HUDEP-2 (cell line): Measurements from ENCODE around the gene SLC27A5.
"Not testable (repeated sequence)": the region's sequence is repeated elsewhere in the genome, so short reads cannot be mapped to it uniquely, and the experiment has no call there.

Source experiments
- DNase-seq, 76 experiments: peaks; one replicate each; lab custom pipeline; 2025; ENCODE audit not compliant: unreplicated experiment in 76 of 76; lab: John Stamatoyannopoulos, UW

The SLC27A5 gene

GRCh38 chr19:58550362-58551122 is 38.8 kb upstream of the SLC27A5 start:
- DNase-seq, result no peak

DNA sequence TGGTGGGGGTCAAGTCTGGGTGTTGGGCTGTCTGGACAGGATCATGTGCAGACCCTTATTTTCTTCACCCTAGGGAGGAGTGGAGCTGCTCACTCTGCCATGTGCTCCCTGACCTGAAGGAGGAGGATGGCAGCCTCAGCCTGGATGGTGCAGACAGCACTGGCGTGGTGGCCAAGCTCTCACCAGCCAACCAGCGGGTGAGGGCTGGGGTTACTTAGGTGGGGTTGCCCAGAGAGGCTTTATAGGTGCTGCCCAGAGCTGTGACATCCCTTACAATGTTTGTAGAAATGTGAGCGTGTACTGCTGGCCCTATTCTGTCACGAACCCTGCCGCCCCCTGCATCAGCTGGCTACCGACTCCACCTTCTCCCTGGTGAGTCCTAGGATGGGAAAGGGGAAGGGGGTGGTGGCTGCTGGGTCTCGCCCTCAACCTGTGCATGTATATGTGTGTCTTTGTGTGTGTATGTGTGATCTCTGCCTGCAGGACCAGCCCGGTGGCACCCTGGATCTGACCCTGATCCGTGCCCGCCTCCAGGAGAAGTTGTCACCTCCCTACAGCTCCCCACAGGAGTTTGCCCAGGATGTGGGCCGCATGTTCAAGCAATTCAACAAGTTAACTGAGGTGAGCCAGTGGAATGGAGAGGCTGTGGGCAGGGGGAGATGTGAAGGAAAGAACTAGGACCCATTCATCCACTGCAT is 38.0 kb upstream of the SLC27A5 start:
- no peak for DNase-seq

GRCh38 chr19:58548859-58549663 is 37.3 kb upstream of the SLC27A5 start:
- no peak for DNase-seq

GRCh38 chr19:58547323-58548312 is 35.8 kb upstream of the SLC27A5 start:
- no peak for DNase-seq

- DNase-seq, result no peak
These were observed 34.3 kb upstream of the SLC27A5 start for GRCh38 chr19:58546019-58546530.

GRCh38 chr19:58545286-58546018 is 33.7 kb upstream of the SLC27A5 start:
- no peak for DNase-seq

DNA sequence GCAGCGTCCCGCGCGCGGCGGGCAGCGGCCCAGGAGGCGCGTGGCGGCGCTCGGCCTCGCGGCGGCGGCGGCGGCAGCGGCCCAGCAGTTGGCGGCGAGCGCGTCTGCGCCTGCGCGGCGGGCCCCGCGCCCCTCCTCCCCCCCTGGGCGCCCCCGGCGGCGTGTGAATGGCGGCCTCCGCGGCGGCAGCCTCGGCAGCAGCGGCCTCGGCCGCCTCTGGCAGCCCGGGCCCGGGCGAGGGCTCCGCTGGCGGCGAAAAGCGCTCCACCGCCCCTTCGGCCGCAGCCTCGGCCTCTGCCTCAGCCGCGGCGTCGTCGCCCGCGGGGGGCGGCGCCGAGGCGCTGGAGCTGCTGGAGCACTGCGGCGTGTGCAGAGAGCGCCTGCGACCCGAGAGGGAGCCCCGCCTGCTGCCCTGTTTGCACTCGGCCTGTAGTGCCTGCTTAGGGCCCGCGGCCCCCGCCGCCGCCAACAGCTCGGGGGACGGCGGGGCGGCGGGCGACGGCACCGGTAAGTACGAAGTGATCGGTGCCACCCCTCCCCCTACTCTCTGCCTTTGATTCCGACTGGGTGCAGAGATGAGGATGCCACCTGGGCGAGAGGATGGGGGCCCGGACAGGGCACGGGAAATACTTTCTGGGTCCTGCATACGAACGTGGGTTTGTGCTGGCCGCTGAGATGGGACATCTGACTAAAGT is 32.9 kb upstream of the SLC27A5 start:
- no peak for DNase-seq

DNA sequence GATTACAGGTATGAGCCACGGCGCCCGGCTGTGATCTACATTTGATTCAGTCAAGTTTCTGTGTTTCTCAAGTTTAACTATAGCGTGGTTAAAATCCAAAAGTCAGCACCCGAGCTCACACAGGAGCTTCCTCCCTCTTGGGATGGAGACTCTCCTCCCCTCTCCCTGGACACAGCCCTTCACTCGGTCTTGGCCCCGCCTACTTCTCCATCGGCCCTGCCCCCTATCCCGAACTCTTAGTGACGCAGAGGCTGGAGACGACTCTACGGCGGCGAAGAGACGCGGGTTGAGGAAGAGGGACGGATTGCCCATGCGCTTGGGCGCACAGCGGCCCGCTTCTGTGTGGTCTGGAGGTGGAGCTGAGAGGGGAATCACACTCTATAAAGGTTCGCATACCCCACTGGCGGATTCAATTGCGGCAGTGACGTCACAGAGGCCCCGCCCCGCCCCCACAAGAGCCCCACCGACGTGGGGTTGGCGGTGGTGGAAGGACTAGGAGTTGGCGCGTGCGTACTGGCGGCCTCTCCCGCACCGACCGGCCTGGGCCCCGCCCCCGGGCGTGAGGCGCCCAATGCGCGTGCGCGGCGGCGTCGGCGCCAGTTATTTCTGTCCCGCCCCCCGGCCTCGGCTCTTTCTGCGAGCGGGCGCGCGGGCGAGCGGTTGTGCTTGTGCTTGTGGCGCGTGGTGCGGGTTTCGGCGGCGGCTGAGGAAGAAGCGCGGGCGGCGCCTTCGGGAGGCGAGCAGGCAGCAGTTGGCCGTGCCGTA is 32.2 kb upstream of the SLC27A5 start, which contains the start of gene TRIM28:
TRIM28 (plus strand) TSS at position 239 of the 765 bp plus-strand sequence. CDS start 694 bp downstream, outside the sequence.
- no peak for DNase-seq

- not testable (repeated sequence) for DNase-seq
These were observed 31.0 kb upstream of the SLC27A5 start for GRCh38 chr19:58542641-58543372.

DNA sequence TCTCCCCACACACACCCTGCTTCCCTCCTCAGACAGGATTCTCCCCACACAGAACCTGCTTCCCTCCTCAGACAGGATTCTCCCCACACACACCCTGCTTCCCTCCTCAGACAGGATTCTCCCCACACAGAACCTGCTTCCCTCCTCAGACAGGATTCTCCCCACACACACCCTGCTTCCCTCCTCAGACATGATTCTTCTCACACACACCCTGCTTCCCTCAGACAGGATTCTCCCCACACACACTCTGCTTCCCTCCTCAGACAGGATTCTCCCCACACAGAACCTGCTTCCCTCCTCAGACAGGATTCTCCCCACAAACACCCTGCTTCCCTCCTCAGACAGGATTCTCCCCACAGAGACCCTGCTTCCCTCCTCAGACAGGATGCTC is 27.4 kb upstream of the SLC27A5 start:
- DNase-seq, result not testable (repeated sequence)

GRCh38 chr19:58538257-58539168 is 26.7 kb upstream of the SLC27A5 start:
- DNase-seq, result peak in 3 of 76 experiments; percentile 8 to 24 (median 8)

DNA sequence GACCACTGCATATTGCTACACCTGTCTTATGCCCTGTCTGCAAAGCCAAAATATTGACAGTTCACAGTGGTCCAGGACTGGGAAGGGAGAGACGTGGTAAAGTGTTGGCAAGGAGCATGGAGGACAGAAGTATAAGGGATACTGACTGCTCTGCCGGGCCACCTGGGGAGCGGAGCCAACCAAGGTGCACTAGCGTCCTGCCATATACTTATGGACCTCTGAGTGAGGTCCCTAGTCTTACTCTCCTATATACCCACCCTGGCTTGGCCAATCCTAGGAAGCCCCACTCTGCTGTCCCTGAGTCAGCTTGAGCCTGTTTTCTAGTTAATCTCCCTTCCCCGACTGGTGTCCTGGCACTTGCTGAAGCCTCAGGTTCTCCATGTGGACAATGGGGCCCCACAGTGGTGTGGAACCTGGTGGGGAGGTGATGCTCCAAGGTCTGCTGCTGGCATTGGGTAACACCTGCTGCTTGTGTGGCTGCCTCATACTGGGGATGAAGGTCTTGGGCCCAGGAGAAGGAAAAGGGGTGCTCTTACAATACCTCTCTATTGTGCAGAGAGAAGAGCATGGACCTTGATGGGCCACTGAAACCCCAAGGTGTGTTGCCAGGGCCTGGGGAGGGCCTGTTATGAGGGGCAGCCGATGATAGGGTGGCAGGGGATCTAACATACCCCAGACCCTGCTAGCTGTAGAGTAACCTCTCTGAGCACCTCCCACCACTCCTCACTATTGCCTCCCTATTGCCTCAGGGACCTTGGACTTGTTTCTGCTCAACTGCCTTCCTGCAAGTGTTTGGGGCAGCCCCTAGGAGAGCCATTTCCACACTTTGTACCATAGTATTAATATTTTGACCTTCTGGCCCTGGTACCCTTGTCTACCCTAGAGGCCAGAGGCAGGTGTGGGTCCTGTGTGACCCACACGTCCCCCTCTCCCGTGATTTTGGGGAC is 25.3 kb upstream of the SLC27A5 start:
- no peak for DNase-seq

DNA sequence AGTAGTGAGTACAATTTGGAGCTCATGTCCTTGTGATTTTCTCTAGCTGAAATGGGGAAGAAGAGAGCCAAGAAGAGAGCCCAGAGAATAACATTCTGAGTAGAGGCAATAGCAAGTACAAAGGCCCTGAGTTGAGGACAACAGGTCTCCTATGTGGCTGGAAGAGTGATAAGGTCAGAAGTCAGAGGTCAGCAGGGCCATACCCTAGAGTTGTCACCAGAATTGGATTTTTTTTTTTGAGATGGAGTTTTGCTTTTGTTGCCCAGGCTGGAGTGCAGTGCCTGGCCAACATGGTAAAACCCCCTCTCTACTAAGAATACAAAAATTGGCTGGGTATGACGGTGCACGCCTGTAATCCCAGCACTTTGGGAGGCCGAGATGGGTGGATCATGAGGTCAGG is 24.1 kb upstream of the SLC27A5 start:
- no peak for DNase-seq

- no peak for DNase-seq
These were observed 19.4 kb upstream of the SLC27A5 start for GRCh38 chr19:58531034-58531840.
